Testis (tissue), 3 donors: ENCODE data around the gene KLHL10. TPM values are rescaled to one million over a fixed set of nuclear protein-coding genes. Genes with fewer than 3 reads are reported as not detected.
"Not testable (repeated sequence)": the region's sequence is repeated elsewhere in the genome, so short reads cannot be mapped to it uniquely, and the experiment has no call there.

ENCODE experiments used
- DNase-seq: peaks from one replicate; pipeline ENCODE4 v3.0.0-alpha.2; 2019
- H3K27ac ChIP-seq, 2 donors: fragments of 200-600 bp; sonication (generic); one replicate each; pipeline ENCODE4 v1.5.1; 2019
- H3K27me3 ChIP-seq: fragments of 200-600 bp; sonication (generic); one replicate; pipeline ENCODE4 v1.5.1; 2019
- H3K36me3 ChIP-seq: fragments of 200-600 bp; sonication (generic); one replicate; pipeline ENCODE4 v1.5.1; 2017; ENCODE audit warnings: low read depth; ENCODE audit errors: missing control alignments
- H3K4me1 ChIP-seq: fragments of 200-600 bp; sonication (generic); one replicate; pipeline ENCODE4 v1.5.1; 2019
- H3K4me3 ChIP-seq, 2 donors: fragments of 200-600 bp; sonication (generic); one replicate each; pipeline ENCODE4 v1.5.1; 2017 to 2019
- H3K9me3 ChIP-seq: fragments of 200-600 bp; sonication (generic); one replicate; pipeline ENCODE4 v1.5.1; 2017
- POLR2A ChIP-seq: fragments of 450-650 bp; IDR thresholded peaks from one replicate; pipeline ENCODE4 v1.6.1; 2017; ENCODE audit warnings: antibody characterized with exemption, mild to moderate bottlenecking, moderate library complexity
- WGBS, 2 donors: methylation state at CpG; one replicate each; pipeline ENCODE4 v1.1.5; 2018; 5-methylcytosine and 5-hydroxymethylcytosine counted together
- intact Hi-C: fragments of 100-400 bp; cut with DNase I; formaldehyde crosslinking; loops from one replicate; pipeline ENCODE4 v1.15.1; 2023; ENCODE audit warnings: low total_unique reads
- polyA plus RNA-seq: library from polyadenylated mRNA; stranded (reverse); fragments of 350-450 nt; fragmentation: Illumina TruSeq; extraction: RNeasy Lipid Tissue Mini Kit (QIAGEN cat#74804); gene quantifications from one replicate; pipeline ENCODE4 v1.2.3, GENCODE V29; 2014; ENCODE audit warnings: low read depth, low replicate concordance; ENCODE audit not compliant: insufficient read depth
- total RNA-seq, 2 donors: library from RNA; depleted of rRNA; stranded (reverse); fragments of >200 nt; gene quantifications; one replicate each; pipeline ENCODE4 v1.2.3, GENCODE V29; 2016
- TF ChIP-seq, protein P1 (sequence below), 3 experiments: fragments of 450-650 bp in 2 of 3; fragments of 200-600 bp in 1 of 3; sonication (generic) in 1 of 3; IDR thresholded peaks; one replicate each; pipeline ENCODE4 v1.5.1; 2016 to 2019; ENCODE audit warnings: antibody characterized with exemption in 3 of 3, mild to moderate bottlenecking in 2 of 3, moderate library complexity in 1 of 3

Gene KLHL10
- total and polyA plus RNA-seq, 3 donors from 2014 or later: 31.8 to 130 (median 76.3) TPM

GRCh38 chr17:41869426-41869825 is 31.8 kb downstream of the KLHL10 start:
- H3K27ac ChIP-seq: no peak overlapping the region

GRCh38 chr17:41870097-41870496 is 32.5 kb downstream of the KLHL10 start:
- DNase-seq: no peak
- Histone ChIP-seq H3K36me3 (no peaks in the 10 kb centered on the region), H3K27me3 (no peaks in the 10 kb centered on the region), H3K27ac (no peak overlapping the region), H3K4me1 (no peaks in the 10 kb centered on the region), H3K9me3 (no peaks in the 10 kb centered on the region), H3K4me3 (no peak overlapping the region)
- intact Hi-C loops: no loop called here
- TF ChIP-seq, protein P1, sequence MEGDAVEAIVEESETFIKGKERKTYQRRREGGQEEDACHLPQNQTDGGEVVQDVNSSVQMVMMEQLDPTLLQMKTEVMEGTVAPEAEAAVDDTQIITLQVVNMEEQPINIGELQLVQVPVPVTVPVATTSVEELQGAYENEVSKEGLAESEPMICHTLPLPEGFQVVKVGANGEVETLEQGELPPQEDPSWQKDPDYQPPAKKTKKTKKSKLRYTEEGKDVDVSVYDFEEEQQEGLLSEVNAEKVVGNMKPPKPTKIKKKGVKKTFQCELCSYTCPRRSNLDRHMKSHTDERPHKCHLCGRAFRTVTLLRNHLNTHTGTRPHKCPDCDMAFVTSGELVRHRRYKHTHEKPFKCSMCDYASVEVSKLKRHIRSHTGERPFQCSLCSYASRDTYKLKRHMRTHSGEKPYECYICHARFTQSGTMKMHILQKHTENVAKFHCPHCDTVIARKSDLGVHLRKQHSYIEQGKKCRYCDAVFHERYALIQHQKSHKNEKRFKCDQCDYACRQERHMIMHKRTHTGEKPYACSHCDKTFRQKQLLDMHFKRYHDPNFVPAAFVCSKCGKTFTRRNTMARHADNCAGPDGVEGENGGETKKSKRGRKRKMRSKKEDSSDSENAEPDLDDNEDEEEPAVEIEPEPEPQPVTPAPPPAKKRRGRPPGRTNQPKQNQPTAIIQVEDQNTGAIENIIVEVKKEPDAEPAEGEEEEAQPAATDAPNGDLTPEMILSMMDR (IDR thresholded peaks at IDR 0.05): no peak
- no peak for TF ChIP-seq POLR2A
- WGBS, 2 donors: 71 to 81% methylated on average over 2 of the region's 2 CpGs

More at GRCh38 chr17:41869426-41869825, 31.8 kb downstream of the KLHL10 start:
- H3K36me3 ChIP-seq: no peaks in the 10 kb centered on the region
- H3K4me3 ChIP-seq: no peak overlapping the region
- no peak for TF ChIP-seq POLR2A
- TF ChIP-seq, protein P1 (IDR thresholded peaks at IDR 0.05): no peak
- intact Hi-C loops: no loop called here
- WGBS, 2 donors: 77 to 79% methylated on average over 9 of the region's 9 CpGs
- DNase-seq: no peak
- H3K9me3 ChIP-seq: no peaks in the 10 kb centered on the region
- no peaks in the 10 kb centered on the region for H3K27me3 ChIP-seq
- no peaks in the 10 kb centered on the region for H3K4me1 ChIP-seq

DNA sequence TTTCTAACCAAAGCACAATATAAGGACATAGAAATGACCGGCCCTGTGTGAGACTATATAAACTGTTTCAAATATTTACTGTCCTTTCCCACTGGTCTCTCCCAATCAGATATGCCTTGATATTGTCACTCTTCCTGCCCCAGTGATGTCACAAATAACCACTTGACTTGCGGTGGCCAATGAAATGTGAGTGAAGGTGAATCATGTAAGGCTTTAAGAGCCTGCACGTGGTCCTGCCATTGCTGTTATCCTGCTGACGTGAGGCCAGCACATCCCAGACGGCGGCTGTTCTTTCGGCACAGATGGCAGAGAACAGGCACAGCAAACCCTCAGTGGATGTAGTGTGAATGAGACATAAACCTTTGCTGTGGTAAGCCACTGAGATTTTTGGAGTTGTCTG is 33.0 kb downstream of the KLHL10 start:
- H3K36me3 ChIP-seq: no peaks in the 10 kb centered on the region
- intact Hi-C loops: no loop called here

DNA sequence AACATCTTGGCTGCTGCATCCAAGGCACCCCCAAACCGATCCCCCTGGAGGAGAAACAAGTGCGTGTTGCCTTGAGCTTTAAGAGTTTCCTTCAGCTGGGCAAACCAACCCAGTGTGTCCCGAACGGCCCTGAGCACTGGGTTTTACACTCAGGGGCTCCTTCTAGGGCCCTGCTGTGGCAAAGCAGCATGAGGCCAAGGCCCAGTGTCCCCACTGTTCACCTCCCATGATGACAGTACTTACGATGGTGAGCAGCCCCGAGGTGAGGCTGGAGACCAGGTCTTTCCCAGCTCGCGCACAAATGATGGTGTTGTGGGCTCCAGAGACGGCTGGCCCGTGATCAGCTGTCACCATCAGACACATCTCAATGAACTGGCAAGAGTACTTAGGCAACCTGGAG is 34.2 kb downstream of the KLHL10 start:
- no peak overlapping the region for H3K4me3 ChIP-seq
- no peak for TF ChIP-seq POLR2A
- TF ChIP-seq, protein P1 (IDR thresholded peaks at IDR 0.05): no peak
- 91 to 92% methylated on average over 10 of the region's 10 CpGs for WGBS, 2 donors
- H3K4me1 ChIP-seq: no peaks in the 10 kb centered on the region
- H3K27ac ChIP-seq: no peak overlapping the region
- no peaks in the 10 kb centered on the region for H3K9me3 ChIP-seq
- no peaks in the 10 kb centered on the region for H3K36me3 ChIP-seq
- intact Hi-C loops: no loop called here
- no peak for DNase-seq
- H3K27me3 ChIP-seq: no peaks in the 10 kb centered on the region

More for the DNA sequence above, 33.0 kb downstream of the KLHL10 start:
- Histone ChIP-seq H3K27me3 (no peaks in the 10 kb centered on the region), H3K9me3 (no peaks in the 10 kb centered on the region), H3K27ac (no peak overlapping the region), H3K4me1 (no peaks in the 10 kb centered on the region), H3K4me3 (no peak overlapping the region)
- DNase-seq: no peak
- TF ChIP-seq POLR2A: no peak
- TF ChIP-seq, protein P1 (IDR thresholded peaks at IDR 0.05): no peak
- WGBS, 2 donors: 84 to 87% methylated on average over 7 of the region's 7 CpGs

- Histone ChIP-seq H3K9me3 (no peaks in the 10 kb centered on the region), H3K4me1 (no peaks in the 10 kb centered on the region), H3K27me3 (no peaks in the 10 kb centered on the region), H3K27ac (no peak overlapping the region), H3K4me3 (no peak overlapping the region), H3K36me3 (no peaks in the 10 kb centered on the region)
- TF ChIP-seq, protein P1 (IDR thresholded peaks at IDR 0.05): no peak
- TF ChIP-seq POLR2A: no peak
- 96 to 98% methylated on average over 10 of the region's 10 CpGs for WGBS, 2 donors
- intact Hi-C loops: no loop called here
- no peak for DNase-seq
These were observed 36.1 kb downstream of the KLHL10 start for GRCh38 chr17:41873559-41874292.

DNA sequence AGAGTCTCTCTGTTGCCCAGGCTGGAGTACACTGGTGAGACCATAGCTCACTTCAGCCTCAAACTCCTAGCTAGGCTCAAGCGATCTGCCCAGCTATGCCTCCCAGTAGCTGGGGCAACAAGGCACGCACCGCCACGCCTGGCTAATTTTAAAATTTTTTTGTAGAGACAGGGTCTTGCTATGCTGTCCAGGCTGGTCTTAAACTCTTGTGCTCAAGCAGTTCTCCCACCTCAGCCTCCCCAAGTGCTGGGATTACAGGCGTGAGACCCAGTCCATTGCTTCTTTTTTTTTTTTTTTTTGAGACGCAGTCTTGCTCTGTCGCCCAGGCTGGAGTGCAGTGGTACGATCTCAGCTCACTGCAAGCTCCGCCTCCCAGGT is 36.7 kb downstream of the KLHL10 start:
- 93 to 96% methylated on average over 9 of the region's 9 CpGs for WGBS, 2 donors
- H3K27ac ChIP-seq, H3K36me3 ChIP-seq, H3K4me1 ChIP-seq, DNase-seq, H3K4me3 ChIP-seq, H3K9me3 ChIP-seq, intact Hi-C loops, H3K27me3 ChIP-seq: not testable (repeated sequence)
